GM12891 (cell line): ENCODE measurements around the gene PHACTR3.

ENCODE experiments used
- DNase-seq: peaks from one replicate; pipeline ENCODE4 v3.0.0; 2011; ENCODE audit warnings: low spot score; ENCODE audit not compliant: insufficient read length
- FAIRE-seq: peaks from 2 replicates; lab custom pipeline; 2011; peaks lifted over from hg19 to GRCh38; lab: Jason Lieb, UNC
- PAX5 ChIP-seq: IDR thresholded peaks from 2 replicates; pipeline ENCODE4 v1.6.1; 2011; ENCODE audit warnings: low read length, moderate library complexity, mild to moderate bottlenecking; ENCODE audit not compliant: insufficient read depth, severe bottlenecking
- POLR2A ChIP-seq: IDR thresholded peaks from 2 replicates; pipeline ENCODE4 v1.6.1; 2011; ENCODE audit warnings: low read depth, low read length, control low read depth
- POLR2AphosphoS5 ChIP-seq: IDR thresholded peaks from 2 replicates; pipeline ENCODE4 v1.6.1; 2011; ENCODE audit warnings: low read depth, low read length, control low read depth
- POU2F2 ChIP-seq: IDR thresholded peaks from 2 replicates; pipeline ENCODE4 v1.6.1; 2011; ENCODE audit warnings: low read depth, mild to moderate bottlenecking, control low read depth, low read length, moderate library complexity
- SPI1 ChIP-seq: IDR thresholded peaks from 2 replicates; pipeline ENCODE4 v1.6.1; 2011; ENCODE audit warnings: low read depth, low read length, control low read depth
- TAF1 ChIP-seq: IDR thresholded peaks from 2 replicates; pipeline ENCODE4 v1.6.1; 2011; ENCODE audit warnings: low read depth, low read length, control low read depth

Gene PHACTR3

GRCh38 chr20:59771506-59772372 is 167.4 kb downstream of the PHACTR3 start:
- TF ChIP-seq POU2F2: no peak
- TF ChIP-seq PAX5: no peak
- TF ChIP-seq TAF1: no peak
- TF ChIP-seq SPI1: no peak
- no peak for TF ChIP-seq POLR2A
- no peak for TF ChIP-seq POLR2AphosphoS5
- DNase-seq (no peak), FAIRE-seq (no peak)

GRCh38 chr20:59772373-59772705 is 168.0 kb downstream of the PHACTR3 start:
- no peak for TF ChIP-seq SPI1
- no peak for TF ChIP-seq POU2F2
- no peak for TF ChIP-seq POLR2A
- TF ChIP-seq PAX5: no peak
- no peak for TF ChIP-seq TAF1
- FAIRE-seq: no peak
- DNase-seq: no peak

- FAIRE-seq: no peak
- no peak for DNase-seq
- TF ChIP-seq POLR2A (no peak), POLR2AphosphoS5 (no peak), PAX5 (no peak), POU2F2 (no peak), TAF1 (no peak), SPI1 (no peak)
Observed at GRCh38 chr20:59772931-59773913, 168.9 kb downstream of the PHACTR3 start.

GRCh38 chr20:59774204-59774641 is 169.9 kb downstream of the PHACTR3 start:
- no peak for DNase-seq
- TF ChIP-seq TAF1 (no peak), POLR2A (no peak), PAX5 (no peak), SPI1 (no peak), POLR2AphosphoS5 (no peak), POU2F2 (no peak)
- no peak for FAIRE-seq

- no peak for DNase-seq
- FAIRE-seq: no peak
- no peak for TF ChIP-seq TAF1
- TF ChIP-seq PAX5: no peak
- TF ChIP-seq SPI1: no peak
- no peak for TF ChIP-seq POLR2A
- no peak for TF ChIP-seq POLR2AphosphoS5
- no peak for TF ChIP-seq POU2F2
Observed at GRCh38 chr20:59774921-59775686, 170.8 kb downstream of the PHACTR3 start.

GRCh38 chr20:59775687-59776055 is 171.3 kb downstream of the PHACTR3 start:
- DNase-seq: no peak
- TF ChIP-seq POLR2AphosphoS5 (no peak), SPI1 (no peak), POU2F2 (no peak), POLR2A (no peak), PAX5 (no peak), TAF1 (no peak)
- FAIRE-seq: no peak

- DNase-seq: no peak
- no peak for FAIRE-seq
- TF ChIP-seq POLR2AphosphoS5 (no peak), PAX5 (no peak), POU2F2 (no peak), TAF1 (no peak), SPI1 (no peak), POLR2A (no peak)
Observed at GRCh38 chr20:59776059-59776603, 171.8 kb downstream of the PHACTR3 start.

- TF ChIP-seq POLR2A: no peak
- no peak for FAIRE-seq
- no peak for DNase-seq
Observed at GRCh38 chr20:59776626-59777330, 172.4 kb downstream of the PHACTR3 start.

GRCh38 chr20:59777331-59777725 is 173.0 kb downstream of the PHACTR3 start:
- FAIRE-seq: no peak
- no peak for DNase-seq
- no peak for TF ChIP-seq POLR2AphosphoS5
- TF ChIP-seq SPI1: no peak
- TF ChIP-seq TAF1: no peak
- no peak for TF ChIP-seq PAX5
- TF ChIP-seq POLR2A: no peak
- TF ChIP-seq POU2F2: no peak
